Embryonic facial prominence (tissue), 1 donor: ENCODE results near the gene GATA3.

Source experiments
- DNase-seq: peaks from one replicate; pipeline ENCODE4 v3.0.0-alpha.2; 2016; ENCODE audit errors: extremely low spot score

GATA3 gene

DNA sequence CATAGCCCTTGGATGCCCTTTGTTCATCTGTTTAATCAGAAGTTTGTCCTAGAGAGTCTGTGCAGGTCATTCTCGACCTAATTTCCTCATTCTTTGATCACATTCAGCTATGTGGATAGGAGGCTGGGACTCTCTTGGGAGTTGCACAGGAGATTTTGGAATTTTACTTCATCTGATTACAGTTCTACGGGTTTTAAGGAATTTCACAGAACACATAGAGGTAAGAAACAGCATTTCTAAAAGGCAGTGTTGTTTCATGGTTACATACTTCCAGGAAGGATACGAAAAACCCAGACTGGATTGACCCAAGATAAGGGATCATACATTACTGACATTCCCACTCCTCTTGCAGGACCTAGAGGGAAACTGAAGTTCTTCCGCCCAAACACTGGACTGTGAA, 45.9 kb downstream of the GATA3 start:
- DNase-seq: no peak

DNA sequence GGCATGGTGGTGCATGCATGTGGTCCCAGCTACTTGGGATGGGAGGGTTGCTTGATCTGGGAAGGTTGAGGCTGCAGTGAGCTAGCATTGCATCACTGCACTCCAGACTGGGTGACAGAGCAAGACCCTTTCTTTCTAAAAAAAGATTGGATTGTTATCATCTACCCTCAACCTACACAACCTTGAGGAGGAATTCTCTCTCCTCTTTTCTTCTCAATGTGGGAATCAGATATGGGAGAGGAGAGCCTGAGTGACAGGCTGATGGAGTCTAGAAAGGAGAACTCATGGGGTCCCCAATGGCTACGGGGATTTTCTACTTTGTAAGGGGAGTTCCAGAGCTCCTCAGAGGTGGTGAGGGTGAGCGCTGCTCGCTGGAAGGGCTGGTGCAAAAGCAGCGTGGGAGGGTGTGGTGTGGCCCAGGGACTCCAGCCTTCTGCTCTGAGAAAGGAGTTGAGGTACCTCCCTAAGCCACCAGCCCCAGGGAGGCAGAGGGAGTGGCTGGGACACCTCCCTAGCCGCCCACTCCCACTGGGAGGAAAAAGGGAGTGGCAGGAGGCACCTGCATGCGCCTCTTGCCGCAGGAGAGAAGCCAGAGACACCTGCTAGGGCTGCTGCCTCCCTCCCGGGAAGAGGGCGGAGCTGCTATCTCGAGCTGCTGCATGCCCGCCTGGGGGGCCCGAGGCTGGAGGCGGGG, 48.4 kb downstream of the GATA3 start:
- no peak for DNase-seq

DNA sequence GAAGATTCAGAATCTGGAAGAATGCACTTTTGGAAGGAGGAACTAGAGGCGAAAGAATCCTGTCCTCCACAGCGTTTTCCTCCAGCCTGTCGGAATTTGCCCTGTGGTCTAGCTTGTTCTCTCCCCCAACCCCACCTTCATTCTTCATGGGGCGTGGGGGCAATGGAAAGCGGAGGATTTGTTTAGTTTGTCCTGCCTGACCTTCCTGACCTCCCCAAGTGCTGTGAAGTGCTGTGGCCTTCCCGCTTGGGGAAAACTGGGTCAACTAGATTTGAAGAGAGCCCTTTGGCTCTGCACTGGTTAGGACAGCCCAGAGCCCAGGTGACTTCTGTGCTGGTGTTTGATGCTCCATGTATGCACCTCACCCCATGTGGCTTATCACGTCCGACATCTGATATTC, 49.1 kb downstream of the GATA3 start:
- no peak for DNase-seq

DNA sequence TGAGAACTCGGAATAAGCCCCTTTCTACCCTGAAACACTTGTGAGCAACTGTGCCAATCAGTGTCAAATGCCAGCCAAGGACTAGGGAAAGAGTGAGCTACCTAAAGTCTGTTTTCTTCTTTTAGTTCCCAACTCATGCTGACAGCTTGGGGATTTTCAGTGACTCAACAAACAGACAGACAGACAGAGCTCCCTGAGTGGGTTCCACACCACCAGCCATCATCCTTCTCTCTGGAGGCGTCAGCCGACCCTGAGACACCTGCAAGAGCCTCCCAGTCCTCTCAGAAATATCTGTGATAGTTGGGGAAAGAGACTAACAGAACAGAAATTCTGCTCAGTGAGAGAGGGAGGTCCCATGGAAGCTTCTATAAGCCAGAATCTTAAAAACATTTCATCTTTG, 49.5 kb downstream of the GATA3 start:
- no peak for DNase-seq

DNA sequence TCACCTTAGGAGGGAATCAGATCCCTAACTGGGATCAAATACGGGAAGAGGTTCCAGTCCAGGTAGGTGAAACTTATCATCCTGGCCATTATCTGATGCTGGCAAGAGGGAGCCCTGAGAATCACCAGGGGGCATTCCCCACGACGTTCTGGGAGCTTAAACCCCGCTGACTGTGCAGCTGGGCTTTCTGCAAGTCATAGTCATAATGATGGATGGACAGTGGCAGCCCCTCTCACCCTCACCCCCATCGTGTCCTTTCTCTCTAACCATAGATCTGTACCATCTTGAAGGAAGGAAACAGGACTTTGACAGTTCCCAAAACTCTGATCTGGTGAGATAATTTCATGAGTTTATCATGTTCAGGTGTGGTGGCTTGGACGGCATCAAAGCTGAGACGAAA, 50.2 kb downstream of the GATA3 start:
- DNase-seq: no peak

DNA sequence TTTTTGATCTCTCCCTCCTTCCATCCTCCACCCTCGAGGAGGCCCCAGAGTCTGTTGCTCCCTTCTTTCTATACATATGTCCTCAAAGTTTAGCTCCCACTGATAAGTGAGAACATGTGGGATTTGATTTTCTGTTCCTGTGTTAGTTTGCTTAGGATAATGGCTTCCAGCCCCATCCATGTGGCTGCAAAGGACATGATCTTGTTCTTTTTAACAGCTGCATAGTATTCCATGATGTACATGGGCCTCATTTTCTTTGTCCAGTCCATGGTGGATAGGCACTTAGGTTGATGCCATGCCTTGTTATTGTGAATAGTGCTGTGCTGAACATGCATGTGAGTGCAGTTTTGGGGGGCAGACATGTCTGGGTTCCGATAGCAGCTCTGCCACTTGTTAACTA, 51.4 kb downstream of the GATA3 start:
- DNase-seq: no peak

DNA sequence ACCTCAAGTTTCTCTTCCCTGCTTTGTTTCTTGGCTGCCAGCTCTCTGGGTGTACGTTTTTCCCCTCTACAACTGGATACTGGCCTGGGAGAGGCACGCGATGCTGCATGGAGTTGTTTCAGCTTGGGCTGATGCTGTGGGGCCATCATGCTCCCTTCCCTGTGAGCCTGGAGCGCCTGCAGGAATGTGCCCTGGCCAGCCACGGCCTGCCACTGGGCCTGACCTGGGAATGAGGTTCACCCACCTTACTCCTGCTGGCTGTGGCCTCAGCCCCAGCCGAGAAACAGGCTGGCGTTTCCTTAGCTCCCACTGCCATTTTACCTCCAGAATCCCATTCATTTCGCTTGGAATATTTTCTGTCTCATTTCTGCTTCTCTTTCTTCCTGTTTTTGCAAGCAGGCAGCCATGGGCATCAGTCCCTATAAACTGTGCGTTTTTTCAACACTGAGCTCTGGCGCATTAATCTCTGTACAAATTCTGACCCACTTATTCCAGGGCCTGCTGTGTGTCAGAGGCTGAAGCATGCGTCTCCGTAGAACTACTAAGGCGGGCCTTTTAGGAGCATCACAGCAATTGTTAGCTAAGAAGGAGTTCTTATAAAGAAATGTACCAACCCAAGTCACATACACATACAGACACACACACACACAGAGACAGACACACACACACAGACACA, 57.9 kb downstream of the GATA3 start:
- DNase-seq: no peak

DNA sequence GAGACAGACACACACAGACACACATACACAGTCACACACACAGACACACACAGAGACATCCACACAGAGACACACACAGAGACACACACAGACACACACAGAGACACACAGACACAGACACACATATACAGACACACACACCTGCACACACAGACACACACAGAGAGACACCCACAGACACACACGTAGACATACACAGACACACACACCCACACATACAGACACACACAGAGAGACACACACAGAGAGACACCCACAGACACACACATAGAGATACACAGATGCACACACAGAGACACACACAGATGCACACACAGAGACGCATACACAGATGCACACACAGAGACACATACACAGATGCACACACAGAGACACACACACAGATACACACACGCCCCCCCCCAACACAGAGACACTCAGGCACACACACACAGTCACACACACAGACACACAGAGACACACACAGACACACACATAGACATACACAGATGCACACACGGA, 58.5 kb downstream of the GATA3 start:
- no peak for DNase-seq

DNA sequence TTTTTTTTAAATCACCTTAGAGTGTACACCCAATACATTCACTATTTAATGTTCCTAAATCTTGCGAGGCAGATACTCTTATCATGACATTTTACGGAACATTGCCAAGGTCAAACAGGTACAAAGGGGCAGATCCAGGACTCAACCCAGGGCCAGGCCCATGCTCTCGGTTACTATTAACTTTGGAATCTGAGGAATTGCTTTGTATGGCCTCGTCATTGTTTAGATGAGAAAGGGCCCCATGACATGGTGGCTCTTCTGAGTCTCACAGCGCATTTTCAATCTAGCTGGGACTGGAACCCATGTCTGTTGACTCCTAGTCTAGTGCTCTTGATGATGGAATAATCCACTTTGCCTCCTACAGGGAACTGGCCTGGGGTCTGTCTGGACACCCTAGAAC, 59.1 kb downstream of the GATA3 start:
- no peak for DNase-seq

DNA sequence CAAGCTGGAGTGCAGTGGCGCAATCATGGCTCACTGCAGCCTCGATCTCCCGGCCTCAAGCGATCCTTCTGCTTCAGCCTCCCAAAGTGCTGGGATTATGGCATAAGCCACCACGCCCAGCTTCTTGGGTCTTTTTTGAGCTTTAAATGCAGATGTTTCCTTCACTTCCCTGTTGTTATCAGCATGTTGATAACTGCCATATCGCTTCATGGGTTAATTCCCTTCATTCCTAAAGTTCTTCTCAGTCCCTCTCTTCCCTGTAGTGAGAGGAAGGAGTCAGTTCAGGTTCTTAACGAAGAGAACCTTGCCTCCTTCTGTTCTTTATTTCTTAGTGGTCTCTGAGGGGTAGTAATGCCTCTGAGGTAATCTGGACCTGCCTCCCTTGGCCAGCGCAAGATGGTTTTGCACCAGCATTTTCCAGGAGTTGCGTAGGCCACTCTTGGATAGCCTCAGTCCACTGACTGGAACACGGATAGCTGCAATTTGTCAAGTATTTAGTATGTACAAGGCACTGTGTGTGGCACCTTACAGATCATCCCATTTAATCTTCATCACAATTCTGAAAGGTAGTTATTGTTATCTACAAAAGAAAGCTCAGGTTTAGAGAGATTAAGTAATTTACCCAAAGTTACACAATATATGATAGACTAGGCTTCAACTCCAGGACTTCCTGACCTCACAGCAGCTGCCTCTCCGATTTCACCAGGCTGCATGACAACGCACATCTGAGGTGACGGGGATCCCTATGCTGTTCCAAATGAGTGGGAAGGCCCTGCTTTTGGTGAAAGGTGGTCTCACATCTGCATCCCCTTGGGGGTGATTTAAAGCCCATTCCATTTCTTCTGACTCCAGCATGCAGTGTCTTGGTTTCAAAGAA, 60.5 kb downstream of the GATA3 start:
- no peak for DNase-seq

DNA sequence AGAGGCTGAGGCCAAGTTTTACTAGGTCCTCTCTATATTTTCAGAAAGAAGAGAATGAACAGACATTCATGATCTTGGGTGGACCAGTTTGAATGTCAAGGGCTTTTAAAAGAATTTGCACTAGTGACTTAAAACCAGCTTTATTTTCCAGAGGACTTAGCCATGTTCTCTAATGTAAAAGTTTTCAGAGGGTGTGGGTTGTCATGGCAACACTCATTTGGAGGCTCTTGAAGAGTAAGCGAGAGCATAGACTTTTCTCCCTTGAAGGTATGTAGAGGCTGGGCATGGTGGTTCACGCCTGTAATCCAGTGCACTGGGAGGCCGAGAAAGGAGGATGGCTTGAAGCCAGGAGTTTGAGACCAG, 61.1 kb downstream of the GATA3 start:
- DNase-seq: no peak

DNA sequence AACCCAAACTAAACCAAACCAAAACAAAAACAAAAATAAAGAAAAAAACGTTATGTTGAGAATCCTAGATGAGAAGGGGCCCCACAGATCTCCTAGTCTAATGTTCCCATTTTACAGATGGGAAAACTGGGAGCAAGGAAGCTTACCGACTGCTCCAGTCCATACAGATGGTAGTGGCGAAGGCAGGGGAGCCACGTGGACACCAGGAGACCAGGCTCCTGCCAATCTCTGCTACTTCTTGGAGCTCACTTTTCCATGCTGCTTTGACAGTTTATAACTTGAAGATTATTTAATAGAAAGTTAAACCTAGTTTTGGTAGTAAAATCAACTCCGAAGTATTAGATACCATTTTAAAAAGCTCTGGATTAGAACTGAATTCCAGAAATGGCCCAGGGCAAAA, 62.0 kb downstream of the GATA3 start:
- DNase-seq: no peak

DNA sequence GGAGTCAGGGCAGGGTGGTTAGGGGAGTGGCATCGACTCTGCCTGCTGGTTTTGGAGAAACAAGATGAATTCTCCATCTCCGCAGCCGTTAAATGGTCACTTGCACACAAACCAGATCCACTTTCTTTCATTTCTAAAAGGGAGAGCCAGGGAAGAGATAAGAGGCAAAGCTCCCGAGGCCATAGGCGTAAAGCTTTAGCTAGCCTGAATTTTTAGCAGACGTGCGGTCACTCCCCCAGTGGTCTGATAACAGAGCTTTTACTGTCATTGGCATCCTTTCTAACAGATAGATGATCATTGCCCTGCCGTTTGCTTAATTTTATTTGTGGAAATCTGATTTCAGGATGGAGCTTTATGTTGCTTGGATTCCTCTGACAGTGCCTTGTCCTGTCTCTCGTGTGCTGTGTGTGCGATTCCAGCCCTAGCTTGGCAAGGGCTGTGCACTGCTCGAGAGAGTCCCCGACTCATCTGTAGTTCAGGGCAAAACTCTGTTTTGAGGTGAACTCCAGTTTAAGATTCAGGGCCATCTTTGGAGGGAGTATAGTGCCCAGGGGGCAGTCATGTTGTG, 62.5 kb downstream of the GATA3 start:
- no peak for DNase-seq

DNA sequence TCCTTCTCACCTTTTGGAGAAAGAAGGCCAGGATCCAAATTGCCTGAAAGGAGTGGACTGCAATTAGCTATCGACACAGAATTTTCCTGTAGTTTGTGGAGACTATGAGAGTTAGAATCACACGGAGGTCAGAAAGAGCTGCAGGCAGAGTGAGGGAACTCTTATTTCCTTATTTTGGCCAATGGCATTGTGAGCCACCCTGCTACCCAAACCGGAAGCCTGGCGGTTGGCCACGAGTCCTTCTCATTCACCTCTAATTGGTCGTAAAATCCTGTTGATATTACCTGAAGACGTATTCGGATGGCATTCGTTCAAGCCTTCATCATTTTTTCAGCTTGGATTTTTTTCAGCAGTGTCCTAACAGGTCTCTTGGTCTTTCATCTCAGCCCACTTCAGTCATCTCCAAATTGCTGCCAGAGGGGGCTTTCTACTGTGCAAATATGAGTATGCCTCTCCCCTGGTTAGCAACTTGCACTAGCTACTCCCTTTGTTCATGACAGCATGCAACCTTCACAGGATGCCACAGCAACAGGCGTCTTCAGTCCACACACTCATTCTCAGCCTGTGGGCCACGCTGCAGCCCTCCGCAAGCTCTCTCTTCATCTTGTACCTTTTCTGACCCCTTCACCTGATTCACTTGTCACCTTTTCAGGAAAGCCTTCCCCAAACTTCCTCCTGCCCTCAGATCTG, 66.9 kb downstream of the GATA3 start:
- DNase-seq: no peak

DNA sequence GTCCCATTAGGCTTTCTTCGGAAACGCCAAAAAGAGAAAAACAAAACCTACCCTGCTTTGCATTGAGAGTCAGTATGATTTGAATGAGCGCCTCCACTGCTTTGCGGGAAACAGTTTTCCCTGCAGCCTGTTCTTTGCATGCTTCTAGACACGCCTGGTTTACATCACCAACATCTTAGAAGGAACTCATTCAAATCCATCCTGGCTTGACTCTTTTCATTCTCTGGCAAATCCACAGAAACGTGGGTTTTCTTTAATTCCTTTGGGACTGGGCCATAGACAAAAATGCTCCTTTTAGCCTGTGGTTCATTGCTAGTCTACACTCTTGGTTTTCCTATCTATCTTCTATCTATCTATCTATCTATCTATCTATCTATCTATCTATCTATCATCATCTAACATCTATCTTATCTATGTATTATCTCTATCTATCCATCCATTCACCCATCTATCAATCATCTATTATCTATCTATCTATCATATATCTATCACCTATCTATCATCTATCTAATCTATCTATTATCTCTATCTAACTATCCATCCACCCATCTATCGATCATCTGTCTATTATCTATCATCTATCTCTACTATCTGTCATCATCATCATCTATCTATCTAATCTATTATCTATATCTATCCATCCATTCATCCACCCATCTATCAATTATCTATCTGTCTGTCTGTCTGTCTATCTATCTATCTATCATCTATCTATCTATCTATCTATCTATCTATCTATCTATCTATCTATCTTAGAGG, 68.3 kb downstream of the GATA3 start:
- no peak for DNase-seq

DNA sequence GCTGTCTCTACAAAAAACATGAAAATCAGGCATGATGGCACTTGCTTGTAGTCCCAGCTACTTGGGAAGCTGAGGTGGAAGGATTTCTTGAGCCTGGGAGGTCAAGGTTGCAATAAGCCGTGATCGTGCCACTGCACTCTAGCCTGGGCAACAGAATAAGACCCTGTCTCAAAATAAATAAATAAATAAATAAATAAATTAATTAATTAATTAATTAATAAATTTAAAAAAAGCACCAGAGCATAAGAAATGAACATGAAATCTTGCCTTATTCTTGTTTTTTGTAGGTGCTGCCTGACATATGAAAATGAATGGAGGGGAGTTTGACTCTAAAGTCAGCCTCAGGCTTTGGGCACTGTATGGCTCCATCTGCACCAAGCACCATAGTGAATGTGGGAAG, 69.9 kb downstream of the GATA3 start:
- no peak for DNase-seq
